ENCODE measurements around the gene TTLL3. TPM values are rescaled to one million over a fixed set of nuclear protein-coding genes. Genes with fewer than 3 reads are reported as not detected.

TTLL3 gene
- total and polyA plus RNA-seq, 2 donors (not counting 1 experiment from before 2014, with no cell fraction given) = 84.5 to 168 TPM

DNA sequence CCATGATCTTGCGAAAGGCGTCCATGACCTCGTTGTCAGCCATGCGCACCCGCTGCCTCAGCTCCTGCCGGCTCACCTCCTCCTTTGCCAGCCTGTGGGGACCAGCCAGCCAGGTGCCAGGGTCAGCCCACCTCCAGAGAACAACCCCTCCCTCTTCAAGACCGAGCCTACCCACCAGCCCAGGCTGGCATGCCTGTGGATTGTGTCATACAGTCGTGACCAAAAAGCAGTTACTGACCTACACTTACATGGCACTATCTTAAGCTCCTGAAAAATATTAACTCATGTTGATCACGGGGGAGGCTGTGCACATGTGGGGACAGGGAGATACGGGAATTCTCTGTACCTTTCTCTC lies 29.6 kb upstream of the TTLL3 start:
- peaks cover under 1 to 25% of the 10 kb centered on the region in 2 experiments for H3K36me3 ChIP-seq (replicated peaks in 1 of 2; ENCODE audit: control extremely low read depth in 1 of 2, control insufficient read depth in 1 of 2, extremely low read depth in 1 of 2, insufficient read depth in 2 of 2, low read length in 1 of 2)
- peaks cover 51 to 59% of the 10 kb centered on the region in 2 donors for H3K4me1 ChIP-seq (ENCODE audit: control insufficient read depth in 2 of 2, insufficient read depth in 2 of 2, low read length in 2 of 2)
- H3K27ac ChIP-seq (ENCODE audit: low read length in 2 of 2) = peak overlapping the region; percentile 56 to 82
- intact Hi-C loops (cut with micrococcal nuclease) = loop anchor here (1.0 to 5.0 kb wide), 3 partner anchors 12 to 247 kb away; partner anchors contain the start of genes FANCD2 and TADA3
- no peaks in the 10 kb centered on the region for H4K20me1 ChIP-seq (ENCODE audit: control insufficient read depth, insufficient read depth, low read length, poor library complexity, severe bottlenecking)
- H3K79me2 ChIP-seq (ENCODE audit: control insufficient read depth, insufficient read depth, low read length) = peaks cover 6% of the 10 kb centered on the region
- DNase-seq (no peak), ATAC-seq (ENCODE audit: low read depth) (peak; percentile 2)
- H3K27me3 ChIP-seq (replicated peaks in 1 of 4; ENCODE audit: control extremely low read depth in 1 of 4, control insufficient read depth in 3 of 4, insufficient read depth in 4 of 4, low read length in 3 of 4) = no peaks in the 10 kb centered on the region
- peak overlapping the region; percentile 40 for H3K4me3 Mint-ChIP-seq
- H3K4me1 Mint-ChIP-seq = peaks cover 59% of the 10 kb centered on the region
- H2AFZ ChIP-seq (ENCODE audit: insufficient read depth, low read depth, low read length, poor library complexity, severe bottlenecking) = peak overlapping the region; percentile 63
- H3K9ac ChIP-seq (ENCODE audit: low read length) = peak overlapping the region; percentile 19
- H3K27ac Mint-ChIP-seq = peak overlapping the region; percentile 78
- no peaks in the 10 kb centered on the region for H3K27me3 Mint-ChIP-seq
- no peaks in the 10 kb centered on the region for H3K9me3 ChIP-seq (ENCODE audit: control extremely low read depth in 1 of 3, control insufficient read depth in 2 of 3, insufficient read depth in 1 of 3, low read length in 2 of 3)
- 46% methylated on average over 8 of the region's 10 CpGs for WGBS (ENCODE audit: insufficient coverage)
- ChIA-PET CTCF (interaction anchor here (0.7 to 4.6 kb wide), 10 partner anchors 10 to 276 kb away, joined by 3 to 25 read pairs (median 6); partner anchors contain the start of genes ARPC4, OGG1 and TADA3), POLR2A (interaction anchor here (0.6 to 3.7 kb wide), 4 partner anchors 12 to 31 kb away, joined by 3 to 18 read pairs (median 6); partner anchors contain the start of genes ARPC4, OGG1 and TADA3)
- TF ChIP-seq EZH2 (IDR thresholded peaks at IDR 0.05; ENCODE audit: borderline replicate concordance, insufficient read depth, low read depth, low read length, poor library complexity, severe bottlenecking) (no peak), CTCF (IDR thresholded peaks at IDR 0.05) (no peak)
- peak overlapping the region in 2 of 5 experiments; percentile 1 to 18 for H3K4me3 ChIP-seq (ENCODE audit: control extremely low read depth in 1 of 5, extremely low read depth in 1 of 5, insufficient read depth in 1 of 5, low read depth in 2 of 5, low read length in 4 of 5)
- no peaks in the 10 kb centered on the region for H3K9me3 Mint-ChIP-seq (ENCODE audit: insufficient read depth)
- H3K4me2 ChIP-seq (replicated peaks; ENCODE audit: low read depth, low read length, poor library complexity, severe bottlenecking) = peak overlapping the region; percentile 59

- intact Hi-C loops (cut with micrococcal nuclease) = loop anchor here (1.0 to 5.0 kb wide), 3 partner anchors 11 to 246 kb away; partner anchors contain the start of genes FANCD2 and TADA3
- peaks cover 6% of the 10 kb centered on the region for H3K79me2 ChIP-seq (ENCODE audit: control insufficient read depth, insufficient read depth, low read length)
- CTCF ChIA-PET = interaction anchor here (0.6 to 4.6 kb wide), 13 partner anchors 10 to 276 kb away, joined by 3 to 25 read pairs (median 5); partner anchors contain the start of genes ARPC4, OGG1 and TADA3
Measured at GRCh38 chr3:9780910-9781309, 29.2 kb upstream of the TTLL3 start.

More at GRCh38 chr3:9780910-9781309, 29.2 kb upstream of the TTLL3 start:
- Histone ChIP-seq H3K9me3 (ENCODE audit: control extremely low read depth in 1 of 3, control insufficient read depth in 2 of 3, insufficient read depth in 1 of 3, low read length in 2 of 3) (no peaks in the 10 kb centered on the region), H3K9ac (ENCODE audit: low read length) (peak overlapping the region; percentile 19), H3K4me1 (ENCODE audit: control insufficient read depth in 2 of 2, insufficient read depth in 2 of 2, low read length in 2 of 2) (peaks cover 51 to 59% of the 10 kb centered on the region in 2 donors), H4K20me1 (ENCODE audit: control insufficient read depth, insufficient read depth, low read length, poor library complexity, severe bottlenecking) (no peaks in the 10 kb centered on the region), H3K36me3 (replicated peaks in 1 of 2; ENCODE audit: control extremely low read depth in 1 of 2, control insufficient read depth in 1 of 2, extremely low read depth in 1 of 2, insufficient read depth in 2 of 2, low read length in 1 of 2) (peaks cover 2 to 28% of the 10 kb centered on the region in 2 experiments), H3K27me3 (replicated peaks in 1 of 4; ENCODE audit: control extremely low read depth in 1 of 4, control insufficient read depth in 3 of 4, insufficient read depth in 4 of 4, low read length in 3 of 4) (no peaks in the 10 kb centered on the region), H3K27ac (ENCODE audit: low read length in 2 of 2) (peak overlapping the region; percentile 24 to 82), H3K4me2 (replicated peaks; ENCODE audit: low read depth, low read length, poor library complexity, severe bottlenecking) (peak overlapping the region; percentile 59), H2AFZ (ENCODE audit: insufficient read depth, low read depth, low read length, poor library complexity, severe bottlenecking) (no peak overlapping the region), H3K4me3 (ENCODE audit: control extremely low read depth in 1 of 5, extremely low read depth in 1 of 5, insufficient read depth in 1 of 5, low read depth in 2 of 5, low read length in 4 of 5) (no peak overlapping the region)
- ATAC-seq (ENCODE audit: low read depth) (no peak), DNase-seq (no peak)
- Mint-ChIP-seq H3K4me3 (peak overlapping the region; percentile 40), H3K27me3 (no peaks in the 10 kb centered on the region), H3K4me1 (peaks cover 58% of the 10 kb centered on the region), H3K9me3 (ENCODE audit: insufficient read depth) (no peaks in the 10 kb centered on the region), H3K27ac (peak overlapping the region; percentile 78)
- TF ChIP-seq CTCF (IDR thresholded peaks at IDR 0.05) = no peak
- TF ChIP-seq EZH2 (IDR thresholded peaks at IDR 0.05; ENCODE audit: borderline replicate concordance, insufficient read depth, low read depth, low read length, poor library complexity, severe bottlenecking) = no peak
- WGBS (ENCODE audit: insufficient coverage) = no CpG with 5 or more reads among the region's 4 CpGs
- POLR2A ChIA-PET = interaction anchor here (0.6 to 3.7 kb wide), 7 partner anchors 12 to 361 kb away, joined by 3 to 18 read pairs (median 6); partner anchors contain the start of genes ARPC4, OGG1 and TADA3
